Ectodermal cell (in vitro differentiated cells): ENCODE data around the gene DAB1.

Experiments used
- H3K27ac ChIP-seq: 2 replicates; pipeline ENCODE4 v1.7.0; 2013; ENCODE audit warnings: mild to moderate bottlenecking, low read depth, low read length; ENCODE audit not compliant: insufficient read depth, poor library complexity, severe bottlenecking
- H3K27me3 ChIP-seq: 2 replicates; pipeline ENCODE4 v1.7.0; 2013; ENCODE audit warnings: mild to moderate bottlenecking, low read length; ENCODE audit not compliant: insufficient read depth, control insufficient read depth, poor library complexity, severe bottlenecking
- H3K36me3 ChIP-seq: one replicate; pipeline ENCODE4 v1.7.0; 2013; ENCODE audit warnings: low read length; ENCODE audit not compliant: control insufficient read depth, insufficient read depth
- H3K4me1 ChIP-seq: one replicate; pipeline ENCODE4 v1.7.0; 2013; ENCODE audit warnings: low read length; ENCODE audit not compliant: control insufficient read depth, insufficient read depth
- H3K4me3 ChIP-seq: 2 replicates; pipeline ENCODE4 v1.7.0; 2013; ENCODE audit warnings: low read depth, low read length, control low read depth; ENCODE audit not compliant: insufficient read depth
- H3K9me3 ChIP-seq: 2 replicates; pipeline ENCODE4 v1.7.0; 2013; ENCODE audit warnings: mild to moderate bottlenecking, low read length, moderate library complexity; ENCODE audit not compliant: control insufficient read depth
- WGBS, 2 experiments: methylation state at CpG; one replicate each; pipeline ENCODE4 v1.1.7; 2013; ENCODE audit warnings: missing lambda C conversion rate in 2 of 2; 5-methylcytosine and 5-hydroxymethylcytosine counted together

Gene DAB1

DNA sequence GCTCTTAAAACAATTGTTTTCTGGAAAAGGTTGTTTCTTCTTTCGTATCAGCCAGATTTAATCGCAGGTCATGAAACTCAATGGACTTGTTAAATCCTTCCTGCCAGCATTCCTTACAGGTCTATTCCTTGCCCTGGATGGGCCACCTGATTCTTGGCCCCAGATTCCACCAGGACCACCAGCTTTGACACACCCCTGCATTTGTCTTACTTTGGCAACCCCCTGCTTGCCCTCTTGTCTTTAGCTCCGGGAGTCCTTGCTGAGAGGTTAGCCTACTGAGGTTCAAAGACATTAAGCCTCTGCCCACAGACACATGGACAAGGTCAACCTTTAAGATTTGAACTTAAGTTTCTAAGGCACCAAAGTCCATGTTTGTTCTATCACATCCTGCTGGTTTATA, 27.1 kb upstream of the DAB1 start:
- Histone ChIP-seq H3K4me1 (no peaks in the 10 kb centered on the region), H3K36me3 (no peaks in the 10 kb centered on the region), H3K9me3 (no peaks in the 10 kb centered on the region), H3K27ac (no peak overlapping the region), H3K27me3 (peaks cover 24% of the 10 kb centered on the region), H3K4me3 (no peak overlapping the region)
- 27 to 35% methylated on average over 3 of the region's 3 CpGs for WGBS, 2 experiments

DNA sequence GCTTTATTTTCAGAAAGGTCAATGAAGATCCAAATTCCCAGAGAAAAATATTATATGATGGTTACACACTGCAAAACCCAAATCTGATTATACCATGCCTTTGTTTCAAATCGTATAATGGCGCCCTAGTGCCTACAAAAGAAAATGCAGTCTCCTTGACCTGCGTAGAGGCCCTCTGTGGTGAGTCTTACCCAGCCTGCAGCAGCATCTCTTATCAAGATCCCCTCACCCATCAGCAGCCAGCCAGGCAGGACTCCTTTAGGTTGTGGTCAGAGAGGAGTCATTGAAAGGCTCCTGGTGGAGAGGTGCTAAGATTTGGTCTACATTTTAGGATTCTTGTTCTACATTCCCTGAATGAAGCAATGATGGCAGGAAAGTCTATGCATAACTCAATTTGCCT, 23.7 kb upstream of the DAB1 start:
- H3K27me3 ChIP-seq, result peaks cover 20% of the 10 kb centered on the region
- no peak overlapping the region for H3K4me3 ChIP-seq
- H3K36me3 ChIP-seq, result no peaks in the 10 kb centered on the region
- 95% methylated on average over 3 of the region's 3 CpGs for WGBS, 2 experiments
- no peak overlapping the region for H3K27ac ChIP-seq
- no peaks in the 10 kb centered on the region for H3K4me1 ChIP-seq
- no peaks in the 10 kb centered on the region for H3K9me3 ChIP-seq

DNA sequence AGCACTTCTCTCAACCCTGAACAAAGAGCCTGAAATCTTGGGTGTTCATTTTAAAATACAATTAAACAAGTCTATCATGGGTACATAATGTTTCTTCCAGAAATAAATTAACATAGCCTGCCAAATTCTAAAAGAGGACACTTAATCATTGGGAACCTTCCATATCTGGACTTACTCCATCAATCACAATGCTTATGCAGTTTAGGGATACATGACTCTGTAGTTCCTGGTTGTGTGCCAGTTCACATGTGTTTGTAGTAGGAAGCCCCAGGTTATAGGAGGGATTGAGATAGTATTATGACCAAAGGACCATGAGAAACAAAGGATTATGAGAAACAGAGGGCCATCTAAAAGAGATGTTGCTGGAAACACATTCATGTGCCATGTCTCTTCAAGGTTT, 19.1 kb upstream of the DAB1 start:
- no peaks in the 10 kb centered on the region for H3K27me3 ChIP-seq
- no peak overlapping the region for H3K27ac ChIP-seq
- H3K4me1 ChIP-seq, result no peaks in the 10 kb centered on the region
- no peak overlapping the region for H3K4me3 ChIP-seq
- H3K36me3 ChIP-seq, result no peaks in the 10 kb centered on the region
- no peaks in the 10 kb centered on the region for H3K9me3 ChIP-seq

DNA sequence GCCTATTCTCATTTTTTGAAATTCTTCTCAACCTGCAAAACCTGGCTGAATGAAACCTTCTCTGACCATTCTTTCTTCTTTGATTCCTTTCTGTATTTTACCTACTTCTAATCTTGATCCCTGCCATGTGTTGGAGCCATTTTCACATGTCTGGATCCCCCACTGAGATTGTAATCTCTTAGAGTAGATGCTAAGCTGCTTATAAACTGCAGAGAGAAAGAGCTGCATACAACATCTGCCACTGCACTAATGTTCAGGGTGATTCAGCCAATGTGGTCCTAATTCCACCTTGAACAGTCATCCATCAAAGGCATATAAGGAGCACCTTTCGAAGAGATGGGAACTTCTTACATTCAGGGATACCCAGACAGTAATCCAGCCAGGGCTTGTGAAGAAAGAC, 16.2 kb upstream of the DAB1 start:
- WGBS, 2 experiments, result 95 to 100% methylated on average over 1 of the region's 1 CpG
- H3K27ac ChIP-seq, result no peak overlapping the region
- H3K4me1 ChIP-seq, result no peaks in the 10 kb centered on the region
- H3K9me3 ChIP-seq, result no peaks in the 10 kb centered on the region
- no peaks in the 10 kb centered on the region for H3K36me3 ChIP-seq
- H3K27me3 ChIP-seq, result no peaks in the 10 kb centered on the region
- no peak overlapping the region for H3K4me3 ChIP-seq

DNA sequence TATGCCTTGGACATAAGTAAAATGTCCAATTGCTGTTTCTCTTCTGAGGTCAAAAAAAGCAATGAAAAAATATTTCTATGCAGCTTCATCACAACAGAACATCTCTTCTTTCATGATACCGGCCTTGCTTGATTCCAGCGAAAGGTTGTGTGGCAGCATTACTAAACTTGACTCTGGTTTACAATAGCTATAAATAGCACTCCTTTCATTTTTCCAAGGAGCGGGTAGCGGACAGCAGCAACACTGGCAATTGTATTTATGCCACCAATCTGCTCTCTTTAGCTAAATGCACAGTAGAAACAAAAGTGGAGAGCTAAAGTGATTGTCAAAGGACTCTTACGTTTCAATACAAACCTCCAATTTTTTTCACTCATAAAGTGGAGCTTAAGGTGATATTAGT, 7.5 kb upstream of the DAB1 start:
- WGBS, 2 experiments, result 93 to 95% methylated on average over 4 to 5 of the region's 5 CpGs
- Histone ChIP-seq H3K36me3 (no peaks in the 10 kb centered on the region), H3K4me1 (no peaks in the 10 kb centered on the region), H3K4me3 (no peak overlapping the region), H3K27ac (no peak overlapping the region), H3K27me3 (peaks cover under 1% of the 10 kb centered on the region), H3K9me3 (no peaks in the 10 kb centered on the region)

DNA sequence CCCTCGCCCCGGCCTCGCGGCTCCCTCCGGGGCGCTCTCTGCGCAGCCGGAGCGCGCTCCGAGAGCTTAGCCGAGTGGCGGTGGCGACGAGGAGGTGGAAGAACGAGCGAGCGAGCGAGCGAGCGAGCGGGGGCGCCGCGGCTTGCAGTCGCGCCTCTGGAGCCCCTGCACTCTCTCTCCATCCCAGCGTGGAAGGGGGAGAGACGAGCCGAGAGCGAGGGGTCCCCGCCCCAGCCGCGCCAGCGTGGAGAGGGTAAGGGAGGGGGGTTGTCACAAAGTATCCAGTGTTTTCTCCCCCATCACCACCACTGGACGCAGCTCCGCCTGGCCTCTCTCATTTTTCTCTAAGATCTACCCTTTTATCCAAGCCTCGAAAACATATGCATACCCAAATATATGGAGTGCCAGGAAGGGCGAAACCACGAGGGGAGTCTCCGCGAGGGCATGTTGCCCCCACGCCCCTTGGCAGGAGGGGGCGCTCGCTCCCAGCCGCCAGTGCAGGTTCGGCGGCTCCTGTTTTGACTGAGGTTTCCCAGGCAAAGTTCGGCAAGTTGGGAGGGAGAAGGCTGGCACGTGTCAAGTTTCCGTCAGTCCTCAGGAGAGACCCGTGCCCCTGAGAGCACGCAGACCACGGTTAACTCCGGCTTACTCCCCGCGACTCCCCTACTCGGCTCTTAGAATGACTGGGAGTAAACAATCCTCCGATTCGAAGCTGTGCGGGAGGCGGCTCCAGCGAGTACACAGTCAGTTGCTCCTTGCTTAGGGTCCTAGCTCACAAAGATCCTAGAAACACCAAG, 569 bp upstream of the DAB1 start:
- Histone ChIP-seq H3K4me1 (peaks cover 4% of the 10 kb centered on the region), H3K27me3 (peaks cover 67% of the 10 kb centered on the region), H3K36me3 (no peaks in the 10 kb centered on the region), H3K9me3 (no peaks in the 10 kb centered on the region), H3K4me3 (peak overlapping the region; percentile 50), H3K27ac (no peak overlapping the region)
- WGBS, 2 experiments, result 0 to 1% methylated on average over 55 to 63 of the region's 63 CpGs

DNA sequence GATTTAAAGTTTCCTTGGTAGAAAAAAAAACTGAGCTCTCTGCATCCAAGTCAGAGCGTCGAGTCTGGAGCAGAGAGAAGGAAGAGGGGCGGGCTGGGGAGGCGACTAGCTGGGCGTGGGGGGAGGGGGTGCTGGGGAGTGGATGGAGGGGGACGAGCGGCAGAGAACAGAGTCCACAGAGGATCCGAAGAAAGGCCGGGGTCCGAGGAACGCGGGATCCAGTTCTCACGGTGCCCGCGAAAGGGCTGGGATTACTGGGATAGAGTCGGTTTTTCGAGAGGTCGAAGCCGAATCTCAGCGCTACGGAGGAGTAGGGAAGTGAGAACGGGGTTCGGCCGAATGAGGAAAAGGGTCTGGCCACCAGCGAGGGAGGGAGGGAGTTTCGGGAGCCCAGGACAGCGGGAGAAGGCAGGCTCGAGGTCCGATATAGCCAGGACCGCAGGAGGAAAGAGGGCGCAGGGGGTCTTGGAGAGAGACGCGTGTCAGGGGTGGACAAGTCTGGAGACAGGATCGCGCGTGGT, 665 bp downstream of the DAB1 start:
- no peaks in the 10 kb centered on the region for H3K9me3 ChIP-seq
- peak overlapping the region; percentile 50 for H3K4me3 ChIP-seq
- no peaks in the 10 kb centered on the region for H3K36me3 ChIP-seq
- peaks cover 4% of the 10 kb centered on the region for H3K4me1 ChIP-seq
- no peak overlapping the region for H3K27ac ChIP-seq
- peaks cover 68% of the 10 kb centered on the region for H3K27me3 ChIP-seq
- 0 to 1% methylated on average over 36 of the region's 36 CpGs for WGBS, 2 experiments

DNA sequence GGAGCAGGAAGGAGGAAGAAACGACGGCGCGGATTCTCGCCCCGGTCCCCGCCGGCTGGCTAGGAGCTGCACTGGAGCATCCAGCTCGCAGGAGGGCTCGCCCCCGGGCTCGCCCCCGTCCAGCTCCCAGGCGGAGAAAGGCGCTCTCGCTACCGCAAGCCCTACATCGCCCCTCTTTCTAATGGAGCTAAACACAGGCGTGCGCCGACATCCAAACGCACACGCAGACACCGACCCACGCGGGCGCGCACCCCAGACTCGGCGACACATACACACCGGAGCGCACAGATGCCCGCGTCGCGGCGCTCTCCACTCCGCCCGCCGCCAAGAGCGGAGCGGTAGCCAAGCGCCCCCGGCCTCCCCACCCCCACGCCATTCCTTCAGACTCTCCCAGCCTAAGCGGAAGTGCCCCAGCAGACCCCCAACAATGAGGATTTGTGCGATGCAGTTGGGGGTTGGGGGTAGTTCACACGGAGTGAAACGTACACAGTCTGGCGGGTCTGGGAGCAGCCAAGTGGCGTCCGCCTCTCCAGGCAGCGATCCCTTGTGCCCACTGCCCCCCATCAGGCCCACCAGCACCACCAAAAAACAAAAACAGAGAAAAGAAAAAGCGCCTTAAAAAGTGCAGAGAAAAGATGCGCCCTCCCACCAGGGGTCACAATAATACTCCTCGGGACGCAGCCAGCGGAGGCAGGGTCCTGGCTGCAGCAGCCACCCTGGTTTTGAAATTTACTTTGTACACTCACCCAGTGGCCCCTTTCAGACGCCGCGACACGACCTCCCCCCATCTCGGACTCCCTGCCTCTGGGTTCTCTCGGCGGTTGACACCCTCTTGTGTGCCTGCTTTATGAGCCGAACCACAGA, 1.4 kb downstream of the DAB1 start:
- Histone ChIP-seq H3K4me3 (peak overlapping the region; percentile 50), H3K4me1 (peaks cover 4% of the 10 kb centered on the region), H3K27me3 (peaks cover 68% of the 10 kb centered on the region), H3K36me3 (no peaks in the 10 kb centered on the region), H3K27ac (no peak overlapping the region), H3K9me3 (no peaks in the 10 kb centered on the region)
- WGBS, 2 experiments, result 0% methylated on average over 66 of the region's 66 CpGs

DNA sequence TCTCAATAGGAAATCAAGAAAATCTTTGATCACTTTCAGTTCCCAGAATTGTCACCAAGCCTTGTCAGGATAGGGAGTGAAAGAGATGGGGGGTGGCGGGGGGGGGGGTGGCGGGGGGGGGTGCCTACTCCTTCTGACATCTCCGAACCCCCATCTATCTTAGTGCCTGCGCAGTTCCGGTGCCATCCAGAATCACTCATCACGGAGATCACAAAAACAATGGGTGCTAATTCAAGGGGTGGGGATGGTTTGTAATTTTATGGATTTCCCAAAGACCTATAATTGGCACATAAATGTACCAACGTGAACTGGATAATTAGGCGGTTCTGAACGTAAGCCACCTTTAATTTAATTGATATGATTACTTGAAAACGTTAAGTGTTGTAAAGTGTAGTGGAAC, 2.1 kb downstream of the DAB1 start:
- Histone ChIP-seq H3K4me1 (peaks cover 4% of the 10 kb centered on the region), H3K36me3 (no peaks in the 10 kb centered on the region), H3K27me3 (peaks cover 68% of the 10 kb centered on the region), H3K9me3 (no peaks in the 10 kb centered on the region), H3K27ac (no peak overlapping the region), H3K4me3 (peak overlapping the region; percentile 50)
- WGBS, 2 experiments, result 0 to 2% methylated on average over 5 to 7 of the region's 10 CpGs
